ACHN (cell line): ENCODE results near the gene DGAT2.
"Not testable (repeated sequence)": the region's sequence is repeated elsewhere in the genome, so short reads cannot be mapped to it uniquely, and the experiment has no call there.

Source experiments
- DNase-seq: peaks from one replicate; pipeline ENCODE4 v3.0.0-alpha.2; 2015
- in situ Hi-C: cut with HindIII; loops from 2 replicates; pipeline ENCODE4 v1.10.0; 2017; ENCODE audit warnings: low sequenced_read_pairs, low pct_ligation_motif_present, low pct_unique_long_range_greater_than_20kb

DGAT2 gene

DNA sequence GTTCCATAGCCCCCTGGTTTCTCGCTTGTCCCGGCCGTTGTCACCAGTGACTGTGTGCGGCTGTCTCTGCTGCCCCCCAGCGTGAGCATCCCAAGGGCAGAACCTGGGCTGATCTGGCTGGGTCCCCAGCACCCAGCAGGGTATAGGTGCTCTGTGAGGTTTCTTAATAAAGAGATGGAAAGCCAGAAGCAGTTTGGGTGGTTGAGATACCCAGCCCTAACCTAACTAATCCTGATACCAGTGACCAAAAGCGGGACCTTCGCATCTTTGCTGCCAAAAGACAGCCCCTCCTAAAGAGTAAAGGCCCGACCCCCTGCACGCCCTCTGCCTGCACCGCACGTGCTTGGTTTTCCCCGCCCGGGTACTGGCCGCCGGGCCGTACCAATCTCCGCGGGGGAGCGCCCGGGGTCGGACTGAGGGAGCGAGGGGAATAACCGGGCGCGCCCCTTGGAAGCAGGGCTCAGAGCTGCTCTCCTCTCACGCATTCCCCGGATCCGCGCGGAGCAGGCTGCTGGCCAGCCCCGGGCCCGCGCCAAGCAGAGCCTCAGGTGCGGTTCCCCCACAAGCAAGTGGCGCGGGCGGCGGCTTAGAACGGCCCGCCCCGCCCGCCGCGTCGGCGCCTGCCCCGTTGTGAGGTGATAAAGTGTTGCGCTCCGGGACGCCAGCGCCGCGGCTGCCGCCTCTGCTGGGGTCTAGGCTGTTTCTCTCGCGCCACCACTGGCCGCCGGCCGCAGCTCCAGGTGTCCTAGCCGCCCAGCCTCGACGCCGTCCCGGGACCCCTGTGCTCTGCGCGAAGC is at the start of gene DGAT2:
Gene DGAT2, plus strand, starts transcription at position 667 of the 797 bp plus-strand sequence. CDS start 214 bp downstream, outside the sequence.
- in situ Hi-C loops: no loop called here
- peak; percentile 45 for DNase-seq

GRCh38 chr11:75719340-75720239 is 49.0 kb upstream of the DGAT2 start:
- DNase-seq: no peak
- in situ Hi-C loops: no loop called here

DNA sequence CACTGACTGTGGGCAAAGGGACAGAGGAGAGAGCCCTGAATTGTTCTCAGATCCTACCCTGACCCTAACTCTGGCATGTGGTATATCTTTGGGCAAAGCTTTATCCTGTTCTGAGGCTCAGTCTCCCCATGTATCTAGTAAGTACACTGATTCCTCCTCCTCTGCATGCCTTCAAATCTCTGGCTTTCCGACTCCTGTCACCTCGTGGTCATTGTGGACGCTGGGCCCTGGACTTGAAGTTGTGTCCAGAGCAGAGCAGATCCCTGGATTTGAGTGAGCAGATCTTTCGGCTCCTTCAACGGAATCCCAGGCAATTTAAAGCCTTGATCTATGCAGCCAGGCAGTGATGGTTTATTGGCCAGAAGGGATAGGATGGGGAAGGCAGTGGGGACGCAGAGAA is 47.9 kb upstream of the DGAT2 start:
- no peak for DNase-seq
- in situ Hi-C loops: no loop called here

DNA sequence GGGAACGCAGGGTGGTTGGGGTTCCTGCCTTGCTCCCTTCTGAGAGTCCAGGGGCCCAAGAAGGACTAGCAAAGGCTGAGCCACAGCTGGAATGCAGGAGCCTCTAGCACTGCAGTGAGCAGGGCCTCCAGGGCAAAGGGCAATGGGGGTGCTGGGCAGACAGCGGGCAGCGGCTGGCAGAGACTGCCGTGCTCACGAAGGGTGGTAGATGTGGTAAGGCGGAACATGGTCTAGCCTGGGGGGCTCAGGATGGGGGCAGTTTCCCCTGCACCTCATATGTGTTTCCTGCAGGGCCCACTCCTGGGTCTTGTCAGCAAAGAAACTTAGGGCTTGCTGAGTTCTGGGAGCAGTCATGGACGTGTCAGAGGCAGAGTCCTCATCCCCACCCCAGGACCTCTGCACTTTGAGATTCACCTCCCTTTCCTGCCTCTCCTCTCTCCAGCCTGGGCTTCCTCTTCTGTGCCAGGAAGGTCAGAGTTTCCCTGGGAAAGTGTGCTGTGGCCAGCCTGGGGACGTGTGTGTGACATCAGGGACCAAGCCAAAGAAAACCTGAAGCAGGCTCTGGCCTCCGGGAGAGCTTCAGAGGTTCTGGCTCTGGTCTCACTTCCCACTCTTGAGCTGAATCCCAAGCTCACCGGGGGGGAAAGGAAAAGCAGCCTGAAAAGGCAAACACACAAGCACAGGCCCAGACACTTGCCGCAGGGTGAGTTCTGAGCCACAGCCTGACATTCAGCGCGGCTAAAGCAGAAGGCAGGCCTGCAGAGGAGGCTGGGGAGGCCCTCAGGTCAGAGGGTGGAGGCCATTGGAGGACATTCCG is 46.5 kb upstream of the DGAT2 start:
- in situ Hi-C loops: no loop called here
- DNase-seq: no peak

DNA sequence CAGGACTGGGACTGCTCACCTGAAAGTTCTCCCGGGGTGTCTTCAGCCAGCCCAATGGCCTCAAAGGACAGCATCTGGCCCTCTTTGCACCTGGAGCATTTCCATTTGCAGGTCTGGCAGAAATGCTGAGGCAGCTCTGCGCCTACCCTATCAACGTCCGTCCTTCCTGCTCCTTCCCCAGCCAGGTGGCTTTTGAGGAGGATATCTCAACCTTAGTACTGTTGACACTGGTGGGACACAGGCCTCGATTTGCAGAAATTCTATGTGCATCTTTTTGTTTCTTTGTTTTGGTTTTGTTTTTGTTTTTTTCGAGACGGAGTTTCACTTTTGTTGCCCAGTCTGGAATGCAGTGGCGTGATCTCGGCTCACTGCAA is 45.9 kb upstream of the DGAT2 start:
- in situ Hi-C loops: no loop called here
- DNase-seq: no peak

GRCh38 chr11:75725547-75726320 is 42.8 kb upstream of the DGAT2 start:
- in situ Hi-C loops: no loop called here
- DNase-seq: no peak

GRCh38 chr11:75728992-75729391 is 39.6 kb upstream of the DGAT2 start:
- in situ Hi-C loops: no loop called here
- DNase-seq: no peak

DNA sequence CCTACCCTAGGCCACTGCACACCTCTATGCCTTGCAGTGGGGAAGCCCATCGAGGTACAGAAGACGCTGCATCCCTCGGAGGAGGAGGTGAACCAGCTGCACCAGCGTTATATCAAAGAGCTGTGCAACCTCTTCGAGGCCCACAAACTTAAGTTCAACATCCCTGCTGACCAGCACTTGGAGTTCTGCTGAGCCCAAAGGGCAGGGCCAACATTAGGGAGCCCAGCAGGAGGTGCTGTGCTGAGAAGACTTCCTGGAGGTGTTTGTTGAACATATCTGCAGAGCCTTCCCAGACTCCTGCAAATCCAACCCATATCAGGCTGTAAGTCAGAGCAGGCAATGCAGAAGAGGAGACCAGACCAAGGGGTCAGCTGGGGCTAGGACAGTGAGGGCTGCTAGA is 37.5 kb upstream of the DGAT2 start:
- no peak for DNase-seq
- in situ Hi-C loops: no loop called here

DNA sequence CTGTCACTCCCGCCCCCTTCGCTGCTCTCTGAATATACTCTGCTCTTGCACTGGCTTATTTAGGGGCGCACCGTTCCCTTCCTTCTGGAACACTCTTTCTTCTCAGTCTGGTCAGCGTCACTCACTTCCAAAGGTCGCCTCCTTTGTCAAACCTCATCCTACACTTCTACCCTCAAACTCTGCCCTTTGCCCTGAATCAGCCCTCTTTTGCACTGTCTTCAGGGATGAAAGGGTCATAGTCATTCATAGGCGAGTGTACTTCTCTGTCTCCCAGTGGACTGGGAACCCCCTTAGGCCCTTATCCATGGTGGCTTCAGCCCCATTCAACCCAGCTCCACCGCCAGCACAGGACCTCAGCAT is 35.5 kb upstream of the DGAT2 start:
- in situ Hi-C loops: no loop called here
- DNase-seq: no peak

GRCh38 chr11:75733431-75734107 is 35.0 kb upstream of the DGAT2 start:
- in situ Hi-C loops: no loop called here
- DNase-seq: no peak

GRCh38 chr11:75734491-75735180 is 33.9 kb upstream of the DGAT2 start:
- DNase-seq: no peak
- in situ Hi-C loops: no loop called here

- DNase-seq: no peak
- in situ Hi-C loops: no loop called here
Measured at GRCh38 chr11:75735181-75735845, 33.3 kb upstream of the DGAT2 start.

DNA sequence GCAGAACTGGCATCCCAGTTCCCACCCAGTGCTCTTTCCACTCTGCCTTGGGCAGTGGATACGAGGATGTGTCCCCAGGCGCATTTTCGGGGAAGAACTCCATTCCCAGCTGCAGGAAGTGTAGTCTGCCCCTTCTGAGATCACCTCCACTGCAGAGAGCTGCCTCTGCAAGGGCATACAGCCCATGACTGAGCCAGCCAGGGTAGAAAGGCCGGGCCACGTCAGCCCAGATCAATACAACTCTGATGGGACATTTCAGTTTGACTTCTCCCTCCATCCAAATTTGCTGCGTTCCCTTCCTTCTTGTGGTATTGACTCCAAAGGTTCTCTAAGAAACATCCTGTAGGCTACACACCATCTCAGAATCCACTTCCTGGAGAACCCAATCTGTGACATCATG is 31.3 kb upstream of the DGAT2 start:
- DNase-seq: no peak
- in situ Hi-C loops: no loop called here

GRCh38 chr11:75740681-75741080 is 27.9 kb upstream of the DGAT2 start:
- in situ Hi-C loops: no loop called here

DNA sequence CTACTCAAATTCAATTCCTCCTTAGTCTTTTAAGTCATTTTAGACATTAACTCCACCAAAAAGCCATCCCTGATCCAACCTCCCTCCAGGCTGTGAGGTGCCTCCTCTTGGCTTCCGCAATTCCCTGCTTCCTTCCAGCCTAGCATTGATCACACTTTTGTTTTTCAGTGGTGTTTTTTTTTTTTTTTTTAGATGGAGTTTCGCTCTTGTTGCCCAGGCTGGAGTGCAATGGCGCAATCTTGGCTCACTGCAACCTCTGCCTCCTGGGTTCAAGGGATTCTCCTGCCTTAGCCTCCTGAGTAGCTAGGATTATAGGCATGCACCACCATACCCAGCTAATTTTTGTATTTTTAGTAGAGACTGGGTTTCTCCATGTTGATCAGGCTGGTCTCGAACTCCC is 25.4 kb upstream of the DGAT2 start:
- in situ Hi-C loops: not testable (repeated sequence)

More at GRCh38 chr11:75740681-75741080, 27.9 kb upstream of the DGAT2 start:
- DNase-seq: no peak

DNA sequence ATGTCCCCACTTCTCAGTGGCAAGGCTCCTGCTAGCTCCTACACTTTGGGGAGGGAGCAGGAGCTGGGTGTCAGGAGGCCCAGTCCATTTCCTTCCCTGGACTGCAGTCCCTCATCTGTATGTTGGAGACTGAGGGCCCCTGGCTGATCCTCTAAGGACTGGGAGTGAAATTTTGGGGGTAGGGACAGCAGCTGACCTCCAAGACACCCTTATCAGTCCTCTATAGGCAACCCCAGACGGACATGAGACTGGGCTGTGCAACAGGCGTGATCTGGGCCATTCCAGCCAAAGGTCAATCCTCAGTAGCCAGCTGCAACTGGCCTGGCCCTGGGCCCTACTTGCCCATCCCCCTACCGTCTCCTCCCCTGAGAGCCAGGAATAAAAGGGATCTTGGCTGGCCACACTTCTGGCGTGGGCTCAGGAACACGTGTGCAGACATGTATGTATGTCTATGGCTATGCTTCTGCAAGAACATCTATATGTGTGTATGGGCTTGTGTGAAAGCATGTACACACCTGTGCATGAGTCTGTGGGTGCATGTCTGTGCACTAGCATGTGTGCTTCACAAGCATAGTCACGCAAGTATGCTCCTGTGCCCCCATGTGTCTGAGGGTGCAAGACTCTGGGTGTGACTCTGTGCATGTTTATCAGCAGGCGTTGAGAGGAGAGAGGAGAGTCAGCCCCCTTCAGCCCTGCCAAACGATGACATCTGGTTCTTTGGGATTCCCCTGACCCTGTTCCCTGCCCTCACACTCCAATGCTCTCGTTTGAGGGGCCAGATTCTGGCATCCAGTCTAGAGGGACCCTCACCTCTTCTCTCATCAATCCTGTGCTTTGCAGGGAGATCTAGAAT is 24.6 kb upstream of the DGAT2 start:
- DNase-seq: no peak
- in situ Hi-C loops: no loop called here

More for the DNA sequence above, 25.4 kb upstream of the DGAT2 start:
- not testable (repeated sequence) for DNase-seq
